ENCODE results near the gene MBTPS1. TPM values are rescaled to one million over a fixed set of nuclear protein-coding genes. Genes with fewer than 3 reads are reported as not detected.

The MBTPS1 gene
- total and polyA plus RNA-seq, 4 donors, result 45.5 to 130 (median 68.0) TPM

DNA sequence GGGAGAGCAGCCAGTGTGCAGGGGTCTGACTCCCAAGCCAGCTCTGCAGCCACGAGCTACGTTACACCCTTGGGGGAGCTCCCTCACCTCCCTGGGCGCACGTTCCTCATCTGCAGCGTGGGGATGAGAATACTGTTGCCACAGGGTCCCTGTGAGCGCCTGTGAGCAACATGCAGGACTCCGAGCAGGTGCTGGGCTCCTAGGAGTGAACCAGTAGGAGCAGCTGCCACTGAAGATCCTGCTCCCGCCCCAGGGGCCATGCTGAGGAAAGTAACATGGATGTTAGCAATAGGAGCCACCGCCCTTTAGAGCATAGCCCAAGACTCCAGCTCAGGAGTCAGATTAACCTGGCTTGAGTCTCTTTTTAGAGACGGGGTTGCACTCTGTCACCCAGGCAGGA lies 44.3 kb upstream of the MBTPS1 start:
- Histone ChIP-seq H3K36me3 (ENCODE audit: control insufficient read depth in 4 of 4, insufficient read depth in 4 of 4, low read length in 4 of 4) (no peaks in the 10 kb centered on the region), H3K27ac (ENCODE audit: low read depth in 1 of 2, low read length in 1 of 2) (no peak overlapping the region), H3K4me1 (ENCODE audit: control insufficient read depth in 5 of 5, insufficient read depth in 5 of 5, low read length in 5 of 5) (no peaks in the 10 kb centered on the region), H3K4me3 (no peak overlapping the region), H3K9ac (ENCODE audit: insufficient read depth in 1 of 2, low read length in 2 of 2) (no peak overlapping the region), H3K9me3 (ENCODE audit: control insufficient read depth in 4 of 4, insufficient read depth in 3 of 4, low read length in 3 of 4) (peaks cover 0 to 3% (median 0%) of the 10 kb centered on the region in 4 donors), H3K27me3 (ENCODE audit: control insufficient read depth in 3 of 3, insufficient read depth in 3 of 3, low read length in 2 of 3) (peaks cover 0 to 10% (median 3%) of the 10 kb centered on the region in 3 donors)
- TF ChIP-seq, protein P1, sequence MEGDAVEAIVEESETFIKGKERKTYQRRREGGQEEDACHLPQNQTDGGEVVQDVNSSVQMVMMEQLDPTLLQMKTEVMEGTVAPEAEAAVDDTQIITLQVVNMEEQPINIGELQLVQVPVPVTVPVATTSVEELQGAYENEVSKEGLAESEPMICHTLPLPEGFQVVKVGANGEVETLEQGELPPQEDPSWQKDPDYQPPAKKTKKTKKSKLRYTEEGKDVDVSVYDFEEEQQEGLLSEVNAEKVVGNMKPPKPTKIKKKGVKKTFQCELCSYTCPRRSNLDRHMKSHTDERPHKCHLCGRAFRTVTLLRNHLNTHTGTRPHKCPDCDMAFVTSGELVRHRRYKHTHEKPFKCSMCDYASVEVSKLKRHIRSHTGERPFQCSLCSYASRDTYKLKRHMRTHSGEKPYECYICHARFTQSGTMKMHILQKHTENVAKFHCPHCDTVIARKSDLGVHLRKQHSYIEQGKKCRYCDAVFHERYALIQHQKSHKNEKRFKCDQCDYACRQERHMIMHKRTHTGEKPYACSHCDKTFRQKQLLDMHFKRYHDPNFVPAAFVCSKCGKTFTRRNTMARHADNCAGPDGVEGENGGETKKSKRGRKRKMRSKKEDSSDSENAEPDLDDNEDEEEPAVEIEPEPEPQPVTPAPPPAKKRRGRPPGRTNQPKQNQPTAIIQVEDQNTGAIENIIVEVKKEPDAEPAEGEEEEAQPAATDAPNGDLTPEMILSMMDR (IDR thresholded peaks at IDR 0.05; ENCODE audit: control extremely low read depth, extremely low read depth), result no peak
- DNase-seq (no peak), ATAC-seq (ENCODE audit: insufficient read depth, low FRiP score) (no peak)
- 84 to 85% methylated on average over 10 of the region's 10 CpGs for WGBS, 2 donors

DNA sequence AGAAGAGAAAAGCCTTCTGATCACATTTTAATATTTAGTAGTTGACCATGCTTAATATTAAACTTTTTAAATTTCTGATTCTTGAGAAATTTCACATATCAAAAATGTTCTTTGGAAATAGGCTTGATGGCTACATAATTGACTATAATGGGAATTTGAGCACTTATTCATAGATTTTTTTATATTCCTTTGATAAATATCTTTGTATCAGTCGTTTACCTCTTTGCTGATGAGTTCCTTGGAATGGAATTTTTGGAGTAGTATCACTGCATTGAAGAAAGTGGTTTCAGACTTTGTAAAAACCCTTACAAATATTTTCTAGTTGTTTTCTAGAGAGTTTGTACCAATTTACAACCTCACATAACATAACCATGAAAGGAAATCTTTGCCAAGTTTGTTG lies 43.1 kb upstream of the MBTPS1 start:
- TF ChIP-seq, protein P1 (IDR thresholded peaks at IDR 0.05; ENCODE audit: control extremely low read depth, extremely low read depth), result no peak
- no peak overlapping the region for H3K27ac ChIP-seq (ENCODE audit: low read depth in 1 of 2, low read length in 1 of 2)
- ATAC-seq (ENCODE audit: insufficient read depth, low FRiP score) (no peak), DNase-seq (no peak)
- H3K27me3 ChIP-seq (ENCODE audit: control insufficient read depth in 3 of 3, insufficient read depth in 3 of 3, low read length in 2 of 3), result peaks cover 0 to 10% (median 3%) of the 10 kb centered on the region in 3 donors
- peaks cover 0 to 2% (median 0%) of the 10 kb centered on the region in 5 donors for H3K4me1 ChIP-seq (ENCODE audit: control insufficient read depth in 5 of 5, insufficient read depth in 5 of 5, low read length in 5 of 5)
- WGBS, 2 donors, result 45 to 70% methylated on average over 1 of the region's 1 CpG
- H3K4me3 ChIP-seq, result no peak overlapping the region
- peaks cover 0 to 6% (median 0%) of the 10 kb centered on the region in 4 donors for H3K9me3 ChIP-seq (ENCODE audit: control insufficient read depth in 4 of 4, insufficient read depth in 3 of 4, low read length in 3 of 4)
- H3K9ac ChIP-seq (ENCODE audit: insufficient read depth in 1 of 2, low read length in 2 of 2), result no peak overlapping the region
- no peaks in the 10 kb centered on the region for H3K36me3 ChIP-seq (ENCODE audit: control insufficient read depth in 4 of 4, insufficient read depth in 4 of 4, low read length in 4 of 4)

DNA sequence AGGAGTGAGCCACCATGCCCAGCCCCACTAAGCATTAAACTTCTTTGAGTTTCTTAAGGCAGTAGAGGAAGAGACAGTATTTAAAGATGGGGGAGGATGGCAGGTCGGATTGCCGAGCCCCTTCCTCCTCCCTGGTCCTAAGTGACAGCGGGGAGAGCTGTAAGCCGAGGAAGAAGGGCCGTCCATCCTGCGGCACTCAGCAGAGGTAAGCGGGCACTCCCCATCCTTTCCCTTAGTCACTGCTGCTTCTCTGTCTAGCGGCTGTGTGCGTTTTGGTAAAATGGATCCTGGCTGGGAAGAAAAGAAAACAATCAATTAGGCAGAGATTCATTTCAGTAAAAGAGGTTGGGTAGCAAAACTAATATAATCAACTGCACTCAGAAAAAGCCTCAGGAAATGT lies 42.3 kb upstream of the MBTPS1 start:
- H3K4me3 ChIP-seq, result no peak overlapping the region
- peaks cover 0 to 6% (median 0%) of the 10 kb centered on the region in 4 donors for H3K9me3 ChIP-seq (ENCODE audit: control insufficient read depth in 4 of 4, insufficient read depth in 3 of 4, low read length in 3 of 4)
- peaks cover 0 to 10% (median 3%) of the 10 kb centered on the region in 3 donors for H3K27me3 ChIP-seq (ENCODE audit: control insufficient read depth in 3 of 3, insufficient read depth in 3 of 3, low read length in 2 of 3)
- no peak for ATAC-seq (ENCODE audit: insufficient read depth, low FRiP score)
- H3K36me3 ChIP-seq (ENCODE audit: control insufficient read depth in 4 of 4, insufficient read depth in 4 of 4, low read length in 4 of 4), result no peaks in the 10 kb centered on the region
- H3K9ac ChIP-seq (ENCODE audit: insufficient read depth in 1 of 2, low read length in 2 of 2), result no peak overlapping the region
- H3K27ac ChIP-seq (ENCODE audit: low read depth in 1 of 2, low read length in 1 of 2), result no peak overlapping the region
- DNase-seq, result no peak
- TF ChIP-seq, protein P1 (IDR thresholded peaks at IDR 0.05; ENCODE audit: control extremely low read depth, extremely low read depth), result no peak
- 24 to 32% methylated on average over 9 of the region's 9 CpGs for WGBS, 2 donors
- peaks cover 0 to 2% (median 0%) of the 10 kb centered on the region in 5 donors for H3K4me1 ChIP-seq (ENCODE audit: control insufficient read depth in 5 of 5, insufficient read depth in 5 of 5, low read length in 5 of 5)

DNA sequence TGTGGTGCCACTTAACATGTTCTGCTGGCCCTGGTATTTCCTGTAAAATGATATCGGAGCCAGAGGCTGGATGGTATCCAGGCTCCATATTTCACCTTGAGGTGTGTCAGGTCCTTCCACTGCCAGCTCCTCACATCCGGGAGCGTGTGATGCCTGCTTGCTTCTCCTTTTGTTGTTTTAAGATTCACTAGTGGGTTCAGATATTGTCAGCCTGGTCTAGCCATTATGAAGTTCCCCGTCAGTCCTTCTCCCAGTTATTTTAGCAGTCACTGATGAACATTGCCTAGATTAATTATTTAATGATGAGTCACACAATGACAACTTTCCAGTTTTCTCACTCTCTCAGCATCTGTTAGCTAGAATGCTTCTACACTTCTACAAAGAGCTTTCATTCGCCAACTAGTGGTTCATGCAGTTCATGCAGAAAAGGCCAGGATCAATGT lies 39.6 kb upstream of the MBTPS1 start:
- 58 to 62% methylated on average over 5 of the region's 5 CpGs for WGBS, 2 donors

More for the DNA sequence above, 39.6 kb upstream of the MBTPS1 start:
- Histone ChIP-seq H3K36me3 (ENCODE audit: control insufficient read depth in 4 of 4, insufficient read depth in 4 of 4, low read length in 4 of 4) (no peaks in the 10 kb centered on the region), H3K4me3 (no peak overlapping the region), H3K27ac (ENCODE audit: low read depth in 1 of 2, low read length in 1 of 2) (no peak overlapping the region), H3K9ac (ENCODE audit: insufficient read depth in 1 of 2, low read length in 2 of 2) (no peak overlapping the region), H3K4me1 (ENCODE audit: control insufficient read depth in 5 of 5, insufficient read depth in 5 of 5, low read length in 5 of 5) (peaks cover 0 to 2% (median 0%) of the 10 kb centered on the region in 5 donors), H3K9me3 (ENCODE audit: control insufficient read depth in 4 of 4, insufficient read depth in 3 of 4, low read length in 3 of 4) (peaks cover 0 to 6% (median 0%) of the 10 kb centered on the region in 4 donors), H3K27me3 (ENCODE audit: control insufficient read depth in 3 of 3, insufficient read depth in 3 of 3, low read length in 2 of 3) (peaks cover 0 to 10% (median 3%) of the 10 kb centered on the region in 3 donors)
- ATAC-seq (ENCODE audit: insufficient read depth, low FRiP score) (no peak), DNase-seq (no peak)
- TF ChIP-seq, protein P1 (IDR thresholded peaks at IDR 0.05; ENCODE audit: control extremely low read depth, extremely low read depth), result no peak

Measured in lung (tissue), 12 donors.